ENCODE results near the gene CAMK2G. TPM values are rescaled to one million over a fixed set of nuclear protein-coding genes. Genes with fewer than 3 reads are reported as not detected.

CAMK2G gene
- total and polyA plus RNA-seq, 2 experiments from 2014 or later, result 30.6 to 34.1 TPM

GRCh38 chr10:73910401-73910763 is 36.0 kb upstream of the CAMK2G start:
- DNase-seq (ENCODE audit: low spot score) (no peak), ATAC-seq (peak; percentile 12)
- no peak overlapping the region for H3K27ac ChIP-seq (ENCODE audit: low read depth)
- no peaks in the 10 kb centered on the region; the same call in 1 of the 2 replicates for H3K36me3 ChIP-seq (ENCODE audit: insufficient read depth)
- H3K36me3 Mint-ChIP-seq (ENCODE audit: low read depth), result peaks cover 12% of the 10 kb centered on the region
- 0 out of 2 replicates have a peak, but pooled peaks cover 3% of the 10 kb centered on the region for H3K9me2 ChIP-seq (ENCODE audit: insufficient read depth)
- no peak for TF ChIP-seq ZNF114 (CRISPR knock-in tag; IDR thresholded peaks at IDR 0.05)
- TF ChIP-seq JUNB (IDR thresholded peaks at IDR 0.05; ENCODE audit: unreplicated experiment), result no peak
- no peak for TF ChIP-seq ZNF331 (CRISPR knock-in tag; IDR thresholded peaks at IDR 0.05; ENCODE audit: low read depth)
- no peak for TF ChIP-seq EZH2 (IDR thresholded peaks at IDR 0.05; ENCODE audit: low read depth, unreplicated experiment)
- TF ChIP-seq, protein P1, sequence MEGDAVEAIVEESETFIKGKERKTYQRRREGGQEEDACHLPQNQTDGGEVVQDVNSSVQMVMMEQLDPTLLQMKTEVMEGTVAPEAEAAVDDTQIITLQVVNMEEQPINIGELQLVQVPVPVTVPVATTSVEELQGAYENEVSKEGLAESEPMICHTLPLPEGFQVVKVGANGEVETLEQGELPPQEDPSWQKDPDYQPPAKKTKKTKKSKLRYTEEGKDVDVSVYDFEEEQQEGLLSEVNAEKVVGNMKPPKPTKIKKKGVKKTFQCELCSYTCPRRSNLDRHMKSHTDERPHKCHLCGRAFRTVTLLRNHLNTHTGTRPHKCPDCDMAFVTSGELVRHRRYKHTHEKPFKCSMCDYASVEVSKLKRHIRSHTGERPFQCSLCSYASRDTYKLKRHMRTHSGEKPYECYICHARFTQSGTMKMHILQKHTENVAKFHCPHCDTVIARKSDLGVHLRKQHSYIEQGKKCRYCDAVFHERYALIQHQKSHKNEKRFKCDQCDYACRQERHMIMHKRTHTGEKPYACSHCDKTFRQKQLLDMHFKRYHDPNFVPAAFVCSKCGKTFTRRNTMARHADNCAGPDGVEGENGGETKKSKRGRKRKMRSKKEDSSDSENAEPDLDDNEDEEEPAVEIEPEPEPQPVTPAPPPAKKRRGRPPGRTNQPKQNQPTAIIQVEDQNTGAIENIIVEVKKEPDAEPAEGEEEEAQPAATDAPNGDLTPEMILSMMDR (conservative IDR thresholded peaks at IDR 0.05; ENCODE audit: low read depth in 2 of 2), result peak; percentile 12 to 25; a peak in 3 of 4 replicates
- TF ChIP-seq ETS1 (IDR thresholded peaks at IDR 0.05), result no peak
- no peak for TF ChIP-seq NANOG (IDR thresholded peaks at IDR 0.05; ENCODE audit: borderline replicate concordance)
- peak overlapping the region; percentile 87 for H3K4me3 Mint-ChIP-seq
- H3K4me1 ChIP-seq (ENCODE audit: insufficient read depth), result peaks cover 57% of the 10 kb centered on the region
- peaks cover 11% of the 10 kb centered on the region; the same call in 1 of the 2 replicates for H3F3A ChIP-seq (replicated peaks; ENCODE audit: low read depth)
- H3K27me3 ChIP-seq (ENCODE audit: insufficient read depth), result peaks cover 45% of the 10 kb centered on the region
- H4K20me1 ChIP-seq (replicated peaks; ENCODE audit: insufficient read depth), result no peaks in the 10 kb centered on the region
- peaks cover 57% of the 10 kb centered on the region for H3K4me1 Mint-ChIP-seq
- H2AFZ ChIP-seq, result peak overlapping the region; percentile 100
- peak overlapping the region; percentile 94 for H3K4me3 ChIP-seq
- no peaks in the 10 kb centered on the region for H3K79me2 ChIP-seq (replicated peaks; ENCODE audit: insufficient read depth)
- no peaks in the 10 kb centered on the region for H3K9me3 Mint-ChIP-seq
- peak overlapping the region; percentile 97 for H3K4me2 ChIP-seq
- H3K27ac Mint-ChIP-seq, result 0 out of 2 replicates have a peak overlapping the region, but pooled peaks have one; percentile 11
- H3K27me3 Mint-ChIP-seq (ENCODE audit: insufficient read depth, low read depth, poor library complexity), result peaks cover 36% of the 10 kb centered on the region

DNA sequence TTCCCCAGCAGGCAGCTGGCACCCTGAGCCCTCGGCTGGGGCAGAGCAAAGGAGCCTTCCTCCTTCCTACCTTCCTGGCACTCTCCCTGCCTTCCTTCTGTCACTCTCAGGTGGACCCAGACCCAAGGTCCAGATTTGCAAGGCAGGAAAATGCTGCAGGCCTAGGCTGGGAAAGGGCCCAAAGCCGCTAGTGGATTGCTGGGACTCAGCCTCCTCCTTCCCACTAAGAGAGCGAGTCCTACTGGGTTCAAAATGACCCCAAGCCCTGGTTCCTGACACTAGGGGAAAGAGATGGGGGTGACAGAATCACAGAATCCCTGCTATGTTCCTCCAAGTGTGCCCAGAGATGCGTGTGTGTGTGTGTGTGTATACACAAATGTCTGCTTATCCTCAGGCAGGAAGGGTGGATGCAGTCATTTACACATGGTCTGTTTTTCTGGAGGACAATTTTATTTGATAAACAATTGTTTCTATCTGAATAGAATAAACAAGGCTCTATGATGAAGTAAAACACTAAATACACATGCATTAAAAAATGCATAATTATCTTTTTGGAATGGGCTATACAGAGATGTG is 35.3 kb upstream of the CAMK2G start:
- H4K20me1 ChIP-seq (replicated peaks; ENCODE audit: insufficient read depth), result no peaks in the 10 kb centered on the region
- 0 out of 2 replicates have a peak, but pooled peaks cover 3% of the 10 kb centered on the region for H3K9me2 ChIP-seq (ENCODE audit: insufficient read depth)
- ATAC-seq, result no peak
- peaks cover 36% of the 10 kb centered on the region for H3K27me3 Mint-ChIP-seq (ENCODE audit: insufficient read depth, low read depth, poor library complexity)
- H3K36me3 Mint-ChIP-seq (ENCODE audit: low read depth), result peaks cover 7% of the 10 kb centered on the region; the same call in 2 of the 3 replicates
- peak overlapping the region; percentile 94; the same call in 1 of the 2 replicates for H3K4me3 ChIP-seq
- H3K4me2 ChIP-seq, result peak overlapping the region; percentile 97; the same call in 1 of the 2 replicates
- H2AFZ ChIP-seq, result peak overlapping the region; percentile 38; the same call in 1 of the 2 replicates
- H3K36me3 ChIP-seq (ENCODE audit: insufficient read depth), result no peaks in the 10 kb centered on the region; the same call in 1 of the 2 replicates
- H3K4me1 ChIP-seq (ENCODE audit: insufficient read depth), result peaks cover 57% of the 10 kb centered on the region
- no peak overlapping the region for H3K27ac Mint-ChIP-seq
- no peak overlapping the region for H3K27ac ChIP-seq (ENCODE audit: low read depth)
- no peak for DNase-seq (ENCODE audit: low spot score)
- H3K9me3 Mint-ChIP-seq, result no peaks in the 10 kb centered on the region
- H3K4me3 Mint-ChIP-seq, result peak overlapping the region; percentile 87; the same call in 2 of the 3 replicates
- peaks cover 10% of the 10 kb centered on the region; the same call in 1 of the 2 replicates for H3F3A ChIP-seq (replicated peaks; ENCODE audit: low read depth)
- peaks cover 45% of the 10 kb centered on the region for H3K27me3 ChIP-seq (ENCODE audit: insufficient read depth)
- H3K79me2 ChIP-seq (replicated peaks; ENCODE audit: insufficient read depth), result no peaks in the 10 kb centered on the region
- peaks cover 57% of the 10 kb centered on the region for H3K4me1 Mint-ChIP-seq
- TF ChIP-seq CREB1 (CRISPR knock-in tag; IDR thresholded peaks at IDR 0.05; ENCODE audit: low read depth), result no peak
- TF ChIP-seq EZH2 (IDR thresholded peaks at IDR 0.05; ENCODE audit: low read depth, unreplicated experiment), result no peak
- TF ChIP-seq, protein P2, sequence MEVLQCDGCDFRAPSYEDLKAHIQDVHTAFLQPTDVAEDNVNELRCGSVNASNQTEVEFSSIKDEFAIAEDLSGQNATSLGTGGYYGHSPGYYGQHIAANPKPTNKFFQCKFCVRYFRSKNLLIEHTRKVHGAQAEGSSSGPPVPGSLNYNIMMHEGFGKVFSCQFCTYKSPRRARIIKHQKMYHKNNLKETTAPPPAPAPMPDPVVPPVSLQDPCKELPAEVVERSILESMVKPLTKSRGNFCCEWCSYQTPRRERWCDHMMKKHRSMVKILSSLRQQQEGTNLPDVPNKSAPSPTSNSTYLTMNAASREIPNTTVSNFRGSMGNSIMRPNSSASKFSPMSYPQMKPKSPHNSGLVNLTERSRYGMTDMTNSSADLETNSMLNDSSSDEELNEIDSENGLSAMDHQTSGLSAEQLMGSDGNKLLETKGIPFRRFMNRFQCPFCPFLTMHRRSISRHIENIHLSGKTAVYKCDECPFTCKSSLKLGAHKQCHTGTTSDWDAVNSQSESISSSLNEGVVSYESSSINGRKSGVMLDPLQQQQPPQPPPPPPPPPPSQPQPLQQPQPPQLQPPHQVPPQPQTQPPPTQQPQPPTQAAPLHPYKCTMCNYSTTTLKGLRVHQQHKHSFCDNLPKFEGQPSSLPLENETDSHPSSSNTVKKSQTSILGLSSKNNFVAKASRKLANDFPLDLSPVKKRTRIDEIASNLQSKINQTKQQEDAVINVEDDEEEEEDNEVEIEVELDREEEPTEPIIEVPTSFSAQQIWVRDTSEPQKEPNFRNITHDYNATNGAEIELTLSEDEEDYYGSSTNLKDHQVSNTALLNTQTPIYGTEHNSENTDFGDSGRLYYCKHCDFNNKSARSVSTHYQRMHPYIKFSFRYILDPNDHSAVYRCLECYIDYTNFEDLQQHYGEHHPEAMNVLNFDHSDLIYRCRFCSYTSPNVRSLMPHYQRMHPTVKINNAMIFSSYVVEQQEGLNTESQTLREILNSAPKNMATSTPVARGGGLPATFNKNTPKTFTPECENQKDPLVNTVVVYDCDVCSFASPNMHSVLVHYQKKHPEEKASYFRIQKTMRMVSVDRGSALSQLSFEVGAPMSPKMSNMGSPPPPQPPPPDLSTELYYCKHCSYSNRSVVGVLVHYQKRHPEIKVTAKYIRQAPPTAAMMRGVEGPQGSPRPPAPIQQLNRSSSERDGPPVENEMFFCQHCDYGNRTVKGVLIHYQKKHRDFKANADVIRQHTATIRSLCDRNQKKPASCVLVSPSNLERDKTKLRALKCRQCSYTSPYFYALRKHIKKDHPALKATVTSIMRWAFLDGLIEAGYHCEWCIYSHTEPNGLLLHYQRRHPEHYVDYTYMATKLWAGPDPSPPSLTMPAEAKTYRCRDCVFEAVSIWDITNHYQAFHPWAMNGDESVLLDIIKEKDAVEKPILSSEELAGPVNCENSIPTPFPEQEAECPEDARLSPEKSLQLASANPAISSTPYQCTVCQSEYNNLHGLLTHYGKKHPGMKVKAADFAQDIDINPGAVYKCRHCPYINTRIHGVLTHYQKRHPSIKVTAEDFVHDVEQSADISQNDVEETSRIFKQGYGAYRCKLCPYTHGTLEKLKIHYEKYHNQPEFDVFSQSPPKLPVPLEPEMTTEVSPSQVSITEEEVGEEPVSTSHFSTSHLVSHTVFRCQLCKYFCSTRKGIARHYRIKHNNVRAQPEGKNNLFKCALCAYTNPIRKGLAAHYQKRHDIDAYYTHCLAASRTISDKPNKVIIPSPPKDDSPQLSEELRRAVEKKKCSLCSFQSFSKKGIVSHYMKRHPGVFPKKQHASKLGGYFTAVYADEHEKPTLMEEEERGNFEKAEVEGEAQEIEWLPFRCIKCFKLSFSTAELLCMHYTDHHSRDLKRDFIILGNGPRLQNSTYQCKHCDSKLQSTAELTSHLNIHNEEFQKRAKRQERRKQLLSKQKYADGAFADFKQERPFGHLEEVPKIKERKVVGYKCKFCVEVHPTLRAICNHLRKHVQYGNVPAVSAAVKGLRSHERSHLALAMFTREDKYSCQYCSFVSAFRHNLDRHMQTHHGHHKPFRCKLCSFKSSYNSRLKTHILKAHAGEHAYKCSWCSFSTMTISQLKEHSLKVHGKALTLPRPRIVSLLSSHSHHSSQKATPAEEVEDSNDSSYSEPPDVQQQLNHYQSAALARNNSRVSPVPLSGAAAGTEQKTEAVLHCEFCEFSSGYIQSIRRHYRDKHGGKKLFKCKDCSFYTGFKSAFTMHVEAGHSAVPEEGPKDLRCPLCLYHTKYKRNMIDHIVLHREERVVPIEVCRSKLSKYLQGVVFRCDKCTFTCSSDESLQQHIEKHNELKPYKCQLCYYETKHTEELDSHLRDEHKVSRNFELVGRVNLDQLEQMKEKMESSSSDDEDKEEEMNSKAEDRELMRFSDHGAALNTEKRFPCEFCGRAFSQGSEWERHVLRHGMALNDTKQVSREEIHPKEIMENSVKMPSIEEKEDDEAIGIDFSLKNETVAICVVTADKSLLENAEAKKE (CRISPR knock-in tag; IDR thresholded peaks at IDR 0.05), result no peak
- no peak for TF ChIP-seq POLR2AphosphoS5 (IDR thresholded peaks at IDR 0.05; ENCODE audit: low read depth)

All from GM23338 (cell line).